Peyer's patch (tissue), 4 donors: Measurements from ENCODE around the gene GNG7.

ENCODE experiments used
- POLR2A ChIP-seq, 2 donors: fragments of 450-650 bp; IDR thresholded peaks; one replicate each; pipeline ENCODE4 v1.5.1; 2017; ENCODE audit warnings: antibody characterized with exemption in 2 of 2, mild to moderate bottlenecking in 2 of 2, moderate library complexity in 2 of 2
- TF ChIP-seq, protein P1 (sequence below), 6 experiments: fragments of 450-650 bp in 4 of 6; fragments of 200-600 bp in 2 of 6; sonication (generic) in 1 of 6; IDR thresholded peaks; one replicate each; pipeline ENCODE4 v1.5.1; 2017 to 2019; ENCODE audit warnings: antibody characterized with exemption in 6 of 6, mild to moderate bottlenecking in 3 of 6, moderate library complexity in 1 of 6

DNA sequence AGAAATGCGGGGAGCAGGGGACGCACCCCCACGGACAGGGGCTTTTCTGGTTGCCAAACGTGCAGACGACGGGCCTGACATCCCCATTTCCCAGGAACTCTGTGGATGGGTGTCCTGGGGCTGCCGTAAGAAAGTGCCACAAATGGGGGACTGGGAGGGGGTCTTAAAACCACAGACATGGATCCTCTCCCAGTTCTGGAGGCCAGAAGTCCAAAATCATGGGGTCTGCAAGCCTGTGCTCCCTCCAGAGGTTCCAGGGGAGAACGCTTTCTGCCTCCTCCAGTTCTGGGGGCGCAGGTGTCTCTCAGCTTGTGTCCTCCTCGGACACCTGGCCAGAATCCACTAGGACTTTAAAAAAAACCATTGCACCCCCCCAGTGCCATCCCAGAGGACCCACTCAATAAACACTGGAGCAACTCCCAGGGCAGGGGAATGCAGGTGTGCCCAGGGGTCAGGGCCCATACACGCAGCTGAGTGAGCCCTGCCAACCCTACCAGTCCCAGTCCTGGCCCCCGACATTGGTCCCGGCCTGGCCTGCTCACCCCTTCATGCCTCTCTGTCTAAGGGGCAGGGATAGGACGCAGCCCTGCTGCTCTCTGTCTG is 122.7 kb downstream of the GNG7 start:
- no peak for TF ChIP-seq POLR2A (IDR thresholded peaks at IDR 0.05)
- TF ChIP-seq, protein P1, sequence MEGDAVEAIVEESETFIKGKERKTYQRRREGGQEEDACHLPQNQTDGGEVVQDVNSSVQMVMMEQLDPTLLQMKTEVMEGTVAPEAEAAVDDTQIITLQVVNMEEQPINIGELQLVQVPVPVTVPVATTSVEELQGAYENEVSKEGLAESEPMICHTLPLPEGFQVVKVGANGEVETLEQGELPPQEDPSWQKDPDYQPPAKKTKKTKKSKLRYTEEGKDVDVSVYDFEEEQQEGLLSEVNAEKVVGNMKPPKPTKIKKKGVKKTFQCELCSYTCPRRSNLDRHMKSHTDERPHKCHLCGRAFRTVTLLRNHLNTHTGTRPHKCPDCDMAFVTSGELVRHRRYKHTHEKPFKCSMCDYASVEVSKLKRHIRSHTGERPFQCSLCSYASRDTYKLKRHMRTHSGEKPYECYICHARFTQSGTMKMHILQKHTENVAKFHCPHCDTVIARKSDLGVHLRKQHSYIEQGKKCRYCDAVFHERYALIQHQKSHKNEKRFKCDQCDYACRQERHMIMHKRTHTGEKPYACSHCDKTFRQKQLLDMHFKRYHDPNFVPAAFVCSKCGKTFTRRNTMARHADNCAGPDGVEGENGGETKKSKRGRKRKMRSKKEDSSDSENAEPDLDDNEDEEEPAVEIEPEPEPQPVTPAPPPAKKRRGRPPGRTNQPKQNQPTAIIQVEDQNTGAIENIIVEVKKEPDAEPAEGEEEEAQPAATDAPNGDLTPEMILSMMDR (IDR thresholded peaks at IDR 0.05), result no peak
